ENCODE measurements around the gene TMPRSS4. TPM values are rescaled to one million over a fixed set of nuclear protein-coding genes. Genes with fewer than 3 reads are reported as not detected.

The TMPRSS4 gene
- total and polyA plus RNA-seq, 2 donors (not counting 1 experiment from before 2014, with no cell fraction given), result not detected

- Histone ChIP-seq H3K4me1 (ENCODE audit: control insufficient read depth in 2 of 2, insufficient read depth in 2 of 2, low read length in 2 of 2) (peaks cover 32 to 34% of the 10 kb centered on the region in 2 donors), H3K4me2 (replicated peaks; ENCODE audit: low read depth, low read length, poor library complexity, severe bottlenecking) (peak overlapping the region; percentile 63), H3K27me3 (replicated peaks in 1 of 4; ENCODE audit: control extremely low read depth in 1 of 4, control insufficient read depth in 3 of 4, insufficient read depth in 4 of 4, low read length in 3 of 4) (peaks cover 0 to 2% (median 0%) of the 10 kb centered on the region in 4 experiments), H3K9ac (ENCODE audit: low read length) (no peak overlapping the region), H4K20me1 (ENCODE audit: control insufficient read depth, insufficient read depth, low read length, poor library complexity, severe bottlenecking) (no peaks in the 10 kb centered on the region), H3K36me3 (replicated peaks in 1 of 2; ENCODE audit: control extremely low read depth in 1 of 2, control insufficient read depth in 1 of 2, extremely low read depth in 1 of 2, insufficient read depth in 2 of 2, low read length in 1 of 2) (no peaks in the 10 kb centered on the region), H3K9me3 (ENCODE audit: control extremely low read depth in 1 of 3, control insufficient read depth in 2 of 3, insufficient read depth in 1 of 3, low read length in 2 of 3) (no peaks in the 10 kb centered on the region), H3K4me3 (ENCODE audit: control extremely low read depth in 1 of 5, extremely low read depth in 1 of 5, insufficient read depth in 1 of 5, low read depth in 2 of 5, low read length in 4 of 5) (no peak overlapping the region), H3K79me2 (ENCODE audit: control insufficient read depth, insufficient read depth, low read length) (no peaks in the 10 kb centered on the region), H2AFZ (ENCODE audit: insufficient read depth, low read depth, low read length, poor library complexity, severe bottlenecking) (no peak overlapping the region), H3K27ac (ENCODE audit: low read length in 2 of 2) (no peak overlapping the region)
- ATAC-seq (ENCODE audit: low read depth) (no peak), DNase-seq (no peak)
- WGBS (ENCODE audit: insufficient coverage), result 91% methylated on average over 13 of the region's 13 CpGs
- no peak overlapping the region for H3K4me3 Mint-ChIP-seq
- peaks cover 36% of the 10 kb centered on the region for H3K4me1 Mint-ChIP-seq
- intact Hi-C loops (cut with micrococcal nuclease), result loop anchor here (1.0 kb wide), 5 partner anchors 66 to 245 kb away; partner anchors contain the start of gene IL10RA
- ChIA-PET CTCF (interaction anchor here (0.5 to 13.0 kb wide), 55 partner anchors 8 to 839 kb away, joined by 3 to 495 read pairs (median 6); partner anchors contain the start of genes FXYD2 and IL10RA), POLR2A (interaction anchor here (0.8 to 3.7 kb wide), 18 partner anchors 37 to 245 kb away, joined by 3 to 54 read pairs (median 4); partner anchors contain the start of gene IL10RA)
- TF ChIP-seq EZH2 (IDR thresholded peaks at IDR 0.05; ENCODE audit: borderline replicate concordance, insufficient read depth, low read depth, low read length, poor library complexity, severe bottlenecking) (no peak), CTCF (IDR thresholded peaks at IDR 0.05) (no peak)
- H3K9me3 Mint-ChIP-seq (ENCODE audit: insufficient read depth), result no peaks in the 10 kb centered on the region
- peaks cover 15% of the 10 kb centered on the region for H3K27me3 Mint-ChIP-seq
- peak overlapping the region; percentile 47 for H3K27ac Mint-ChIP-seq
Measured at GRCh38 chr11:118052581-118053206, 24.2 kb upstream of the TMPRSS4 start.

All from B cell (primary cell).